Inflammatory macrophage (primary cell): Measurements from ENCODE around the gene CCDC85A.

Experiments used
- DNase-seq, 2 donors: peaks; one replicate each; pipeline ENCODE4 v3.0.0-alpha.2; 2020 to 2022

The CCDC85A gene

DNA sequence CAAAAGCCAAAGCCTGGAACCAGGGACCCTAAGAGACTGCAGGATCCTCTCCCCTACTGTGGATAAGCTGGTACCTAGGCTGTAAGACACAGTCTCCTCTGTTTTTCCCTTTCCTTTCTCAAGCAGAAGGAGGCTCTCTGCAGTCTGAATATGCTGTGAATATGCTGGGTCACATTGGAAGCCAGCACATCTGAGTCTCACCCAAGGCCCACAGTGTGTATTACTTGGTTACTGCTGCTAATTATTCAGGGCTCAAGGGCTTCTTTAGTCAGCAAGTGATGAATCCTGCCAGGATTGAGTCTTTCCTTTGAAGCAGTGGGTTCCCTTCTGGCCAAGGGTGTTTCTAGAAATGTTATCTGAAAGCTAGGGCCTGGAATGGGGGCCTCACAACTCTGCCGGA is 60.7 kb downstream of the CCDC85A start:
- no peak for DNase-seq

DNA sequence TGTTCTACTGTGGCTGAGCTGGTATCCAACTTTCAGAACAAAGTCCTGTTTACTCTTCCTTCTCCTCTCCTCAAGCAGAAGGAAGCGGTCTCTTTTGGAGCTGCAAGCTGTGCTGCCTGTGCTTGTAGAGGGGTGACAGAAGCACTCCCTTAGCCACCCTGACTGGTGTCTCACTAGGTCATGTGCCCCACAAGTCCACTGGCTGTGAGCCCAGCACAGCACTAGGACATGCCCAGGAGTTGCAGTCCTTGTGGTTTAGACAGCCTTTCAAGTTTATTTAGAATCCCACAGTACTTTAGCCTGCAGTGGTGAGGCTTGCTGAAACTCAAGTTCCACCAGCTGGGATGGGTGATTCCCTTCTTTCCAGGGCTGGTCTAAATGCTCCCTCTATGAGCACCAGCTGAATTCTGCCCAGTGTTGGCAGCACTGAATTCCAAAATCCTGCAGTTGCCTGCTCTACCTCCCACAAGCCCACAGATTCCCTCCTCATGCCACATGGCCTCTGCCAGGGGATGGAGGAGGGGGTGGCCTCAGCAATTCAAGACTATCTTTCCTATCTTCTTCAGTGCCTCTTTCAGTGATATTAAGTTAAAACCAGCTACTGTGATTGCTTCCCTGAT is 61.2 kb downstream of the CCDC85A start:
- no peak for DNase-seq

DNA sequence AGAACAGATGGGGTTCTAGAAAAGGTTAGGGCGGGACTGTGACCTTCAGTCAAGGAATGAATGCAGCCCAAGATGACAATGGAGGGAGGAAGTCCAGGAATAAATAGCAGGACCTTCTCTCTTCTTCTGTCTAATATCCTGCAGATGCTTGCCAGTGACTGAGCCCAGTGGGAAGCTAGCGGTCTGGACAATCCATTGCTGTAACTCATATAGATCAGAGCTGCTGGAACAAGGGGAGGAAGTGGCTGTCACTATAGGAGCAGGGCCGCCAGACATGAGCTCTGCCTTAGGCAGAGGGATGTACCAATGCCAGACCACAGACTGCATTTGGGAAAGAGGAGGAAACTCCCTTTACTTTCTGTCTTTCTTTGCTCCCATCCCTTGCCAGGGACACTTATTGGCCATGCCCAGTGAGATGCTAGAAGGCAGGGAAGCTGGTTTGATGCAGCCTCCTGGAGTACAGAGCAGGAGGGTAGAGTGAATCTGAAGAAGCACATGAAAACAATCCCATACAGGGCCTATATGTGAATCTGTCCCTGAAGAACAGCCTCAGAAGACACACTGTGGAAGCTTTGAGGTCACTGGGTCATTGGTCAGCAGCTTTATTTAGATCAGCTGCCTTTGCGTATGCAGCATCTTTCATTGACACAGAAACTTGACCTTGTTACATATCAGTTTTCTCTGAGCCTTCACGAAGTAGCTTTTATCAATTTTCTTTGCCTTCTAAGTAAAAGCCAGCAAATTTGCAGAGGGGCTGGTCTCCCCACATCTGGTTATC is 65.4 kb downstream of the CCDC85A start:
- DNase-seq = no peak

DNA sequence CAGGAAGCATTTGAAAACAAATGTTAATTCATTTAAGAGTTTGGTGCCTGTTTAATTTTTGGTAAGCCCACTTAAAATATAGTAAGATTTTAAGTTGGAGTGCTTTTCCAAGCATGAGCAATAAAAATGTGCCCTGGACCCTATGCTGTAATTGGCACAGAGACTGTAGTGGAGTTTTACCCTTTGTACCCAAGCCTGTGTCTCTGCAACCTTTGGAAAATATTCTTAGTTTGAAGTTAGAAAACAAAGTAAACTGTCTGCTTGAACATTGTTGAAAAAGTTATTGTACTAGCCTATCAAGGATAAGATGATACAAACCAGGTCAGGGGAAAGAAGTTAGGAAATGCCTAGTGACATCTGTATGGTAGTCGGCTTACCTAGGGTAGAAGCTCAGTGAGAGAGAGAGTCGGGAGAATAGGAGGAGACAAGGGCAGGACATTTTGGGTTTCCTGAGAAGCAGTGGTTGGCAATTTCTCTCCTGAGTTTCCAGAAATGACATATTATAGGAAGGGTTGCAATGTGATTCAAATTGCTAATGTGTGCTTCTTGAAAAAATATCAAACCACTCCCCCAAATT is 66.5 kb downstream of the CCDC85A start:
- DNase-seq = no peak

DNA sequence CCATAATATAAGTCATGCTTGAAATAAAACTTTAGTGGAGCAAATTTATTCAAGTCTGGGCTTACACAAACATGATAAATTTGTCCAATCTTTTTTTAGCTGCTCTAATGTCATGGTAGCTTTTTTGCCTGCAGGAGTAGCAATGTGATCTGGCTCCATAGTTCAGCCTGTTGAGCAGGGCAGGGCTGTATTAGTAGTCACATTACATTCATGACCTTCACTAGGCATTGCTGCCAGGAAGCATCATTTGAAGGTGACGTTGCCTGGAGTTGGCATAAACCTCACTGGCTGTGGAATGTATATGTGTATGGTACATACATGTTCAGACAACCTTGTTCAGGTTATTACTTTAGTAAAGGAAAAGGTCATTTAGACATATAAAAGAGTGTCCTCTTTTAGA is 76.6 kb downstream of the CCDC85A start:
- DNase-seq = no peak

DNA sequence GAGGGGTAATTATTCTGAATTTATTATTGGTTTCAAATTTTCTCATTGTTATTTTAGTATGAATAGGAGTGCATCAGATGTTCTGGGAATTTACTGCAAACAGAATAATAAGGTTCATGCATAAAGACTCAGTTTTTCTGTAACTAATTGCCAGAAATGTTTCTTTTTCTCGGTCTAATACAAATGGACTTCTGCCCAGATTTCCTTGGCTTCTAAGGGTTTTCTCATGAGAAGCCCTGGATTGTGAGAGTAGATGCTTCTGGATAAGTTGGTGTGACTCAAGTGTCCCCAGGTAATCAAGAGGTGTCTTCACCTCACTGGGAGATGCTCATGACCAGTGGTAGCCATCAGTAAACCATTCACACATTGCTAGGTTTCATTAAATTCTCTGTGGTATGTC is 78.5 kb downstream of the CCDC85A start:
- no peak for DNase-seq

DNA sequence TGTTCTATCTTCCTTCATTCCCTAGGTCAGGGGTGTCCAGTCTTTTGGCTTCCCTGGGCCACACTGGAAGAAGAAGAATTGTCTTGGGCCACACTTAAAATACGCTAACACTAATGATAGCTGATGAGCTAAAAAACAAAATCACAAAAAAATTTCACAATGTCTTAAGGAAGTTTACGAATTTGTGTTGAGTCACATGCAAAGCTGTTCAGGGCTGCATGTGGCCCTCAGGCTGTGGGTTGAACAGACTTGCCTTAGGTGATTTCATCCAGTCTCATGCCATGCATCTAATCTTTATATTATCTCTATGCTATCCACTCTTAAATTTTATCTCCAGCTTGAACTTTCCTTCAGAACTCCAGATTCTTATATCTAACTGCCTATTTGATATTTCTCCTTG is 80.1 kb downstream of the CCDC85A start:
- DNase-seq = no peak

DNA sequence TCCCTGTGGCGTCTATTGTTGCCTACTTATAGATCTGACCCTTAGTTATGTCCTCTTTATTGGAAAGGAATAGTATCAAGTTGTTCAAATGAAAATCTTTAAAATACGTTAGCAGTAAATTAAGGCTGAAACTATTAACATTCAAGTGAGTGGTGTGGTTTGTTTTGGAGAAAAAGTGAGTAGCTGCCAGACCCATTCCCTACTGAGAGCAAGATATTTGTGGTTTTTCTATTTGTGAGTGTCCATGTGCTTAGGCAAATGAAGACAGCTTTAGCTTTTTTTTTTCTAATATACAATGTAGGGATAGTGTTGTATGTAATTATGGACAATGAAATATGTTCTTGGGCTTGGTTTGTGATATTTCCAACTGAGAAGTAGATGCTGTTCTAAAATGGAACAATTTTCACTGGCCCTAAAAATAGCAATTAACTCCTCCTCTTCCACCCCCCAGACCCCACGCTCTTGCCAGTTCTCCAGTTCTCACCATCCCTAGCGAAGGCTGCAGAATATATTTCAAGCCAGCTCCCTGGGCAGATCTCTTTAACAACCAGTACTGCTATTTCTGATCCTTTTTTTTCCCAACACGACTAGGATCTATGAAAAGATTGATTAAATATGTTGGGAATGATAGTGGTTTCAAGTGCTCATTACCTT is 83.1 kb downstream of the CCDC85A start:
- no peak for DNase-seq

DNA sequence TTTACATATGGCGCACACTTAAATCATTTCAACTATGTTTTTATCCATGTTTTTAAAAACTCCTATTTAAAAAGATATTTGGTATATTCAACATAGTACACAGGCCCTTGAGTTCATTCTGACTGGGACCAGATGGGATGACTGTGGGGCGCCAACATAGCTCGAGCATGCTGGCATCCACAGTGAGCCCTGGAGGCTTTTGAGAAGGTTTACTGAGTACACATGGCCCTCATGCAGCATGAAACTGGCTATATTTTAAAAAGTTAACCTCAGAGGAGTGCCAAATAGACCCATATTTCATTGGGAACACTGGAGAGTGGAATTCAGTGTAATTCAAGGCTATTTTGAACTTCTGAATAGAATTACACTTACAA is 83.6 kb downstream of the CCDC85A start:
- DNase-seq = no peak

DNA sequence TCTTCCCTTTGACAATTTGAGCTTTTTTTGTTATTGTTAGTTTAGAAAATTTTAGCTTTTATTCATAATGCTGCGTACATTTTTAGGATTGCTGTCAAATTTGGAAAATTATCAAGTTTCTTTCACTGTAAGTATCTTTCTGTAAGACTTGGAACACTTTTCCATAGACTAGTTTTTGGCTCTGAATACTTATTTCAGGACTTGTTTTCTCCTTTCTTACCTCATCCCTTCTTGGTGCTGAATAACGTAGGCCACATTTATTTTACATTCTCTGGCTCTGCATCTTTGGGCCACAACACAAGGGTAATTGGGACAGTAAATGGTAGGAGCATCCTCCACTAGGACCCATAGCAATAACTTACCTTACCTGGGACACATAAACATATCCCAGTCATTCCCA is 85.1 kb downstream of the CCDC85A start:
- DNase-seq = no peak

DNA sequence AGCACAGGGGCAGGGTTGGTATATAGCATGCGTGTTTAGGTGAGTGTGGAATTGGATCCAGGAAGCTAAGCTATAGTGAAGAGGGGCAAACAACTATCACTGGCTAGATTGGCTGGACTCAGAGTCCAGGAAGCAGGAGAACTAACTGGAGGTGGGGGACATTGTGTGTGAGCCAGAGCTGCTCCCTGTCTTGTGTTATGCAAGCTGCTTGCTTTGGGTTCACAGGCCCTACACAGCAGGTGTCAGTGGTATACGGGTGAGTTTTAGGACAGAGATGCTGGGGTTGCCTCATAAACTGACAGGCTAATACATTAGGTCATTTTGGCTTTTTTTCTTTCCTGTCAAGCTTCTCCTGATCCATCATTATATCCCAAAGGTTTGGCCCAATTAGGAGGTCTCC is 87.5 kb downstream of the CCDC85A start:
- DNase-seq = no peak

DNA sequence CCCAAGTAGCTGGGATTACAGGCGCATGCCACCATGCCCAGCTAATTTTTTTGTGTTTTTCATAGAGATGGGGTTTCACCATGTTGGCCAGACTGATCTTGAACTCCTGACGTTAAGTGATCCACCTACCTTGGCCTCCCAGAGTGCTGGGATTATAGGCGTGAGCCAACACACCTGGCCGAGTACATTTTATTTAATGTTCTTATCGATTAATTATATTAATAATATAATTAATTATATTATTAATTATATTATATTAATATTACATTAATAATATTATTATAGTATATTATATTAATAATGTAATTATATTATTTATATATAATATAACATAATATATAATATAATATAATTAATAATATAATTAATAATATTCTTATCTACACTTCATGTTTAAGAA is 101.4 kb downstream of the CCDC85A start:
- no peak for DNase-seq

DNA sequence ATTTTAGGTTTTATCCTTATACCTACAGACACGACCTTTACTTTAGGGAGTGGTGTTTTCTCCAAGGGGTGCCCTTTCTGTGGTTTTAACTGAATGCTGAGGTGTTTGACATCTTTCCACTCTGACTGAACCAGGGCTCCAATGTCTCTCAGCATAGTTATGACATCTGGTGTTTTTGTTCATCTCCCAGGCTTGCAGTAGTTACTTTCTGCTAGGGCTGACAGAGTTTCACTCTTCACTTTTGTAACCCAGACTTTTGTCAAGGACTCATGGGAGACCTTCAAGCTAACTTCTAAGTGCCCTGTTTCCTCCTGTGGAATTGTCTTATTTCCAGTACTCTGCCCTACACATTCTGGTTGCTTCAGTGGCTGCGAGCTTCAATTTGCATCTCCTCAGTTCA is 103.1 kb downstream of the CCDC85A start:
- DNase-seq = no peak

DNA sequence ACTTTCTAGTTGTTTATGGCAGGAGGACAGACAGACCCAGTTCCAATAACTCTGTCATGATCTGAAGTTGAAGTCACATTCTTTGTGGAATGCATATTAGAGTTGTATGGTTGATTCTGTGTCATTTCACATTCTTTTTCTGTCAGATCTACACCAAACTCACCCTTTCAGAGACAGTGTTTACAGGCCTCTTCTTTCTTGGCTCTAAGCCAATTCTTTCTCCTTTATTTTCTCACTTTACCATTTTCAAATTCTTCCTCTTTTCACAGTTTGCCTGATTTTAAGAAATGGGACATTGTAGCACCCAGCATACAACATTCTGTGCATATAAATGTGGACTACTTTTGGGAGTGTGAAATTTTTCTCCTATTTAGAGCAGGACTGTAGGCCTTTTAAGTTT is 103.7 kb downstream of the CCDC85A start:
- no peak for DNase-seq

DNA sequence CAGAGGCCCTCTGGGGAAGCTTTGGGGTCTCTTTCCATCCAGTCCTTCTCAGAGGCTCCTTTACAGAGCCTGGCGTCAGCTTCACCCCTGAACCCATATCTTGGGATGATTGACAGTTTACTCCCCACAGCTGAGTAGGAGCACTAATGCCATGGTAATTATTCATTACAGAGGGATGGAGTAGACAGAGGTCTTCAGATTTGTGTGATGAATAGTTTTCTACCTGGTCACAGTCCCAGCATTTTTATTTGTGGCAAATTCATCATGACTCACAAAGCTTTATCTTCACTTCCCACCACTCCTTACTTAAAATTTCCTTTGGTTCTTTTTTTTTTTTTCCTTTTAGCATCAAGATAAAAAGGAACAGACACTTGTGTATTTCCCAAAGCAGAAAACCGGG is 104.2 kb downstream of the CCDC85A start:
- no peak for DNase-seq

DNA sequence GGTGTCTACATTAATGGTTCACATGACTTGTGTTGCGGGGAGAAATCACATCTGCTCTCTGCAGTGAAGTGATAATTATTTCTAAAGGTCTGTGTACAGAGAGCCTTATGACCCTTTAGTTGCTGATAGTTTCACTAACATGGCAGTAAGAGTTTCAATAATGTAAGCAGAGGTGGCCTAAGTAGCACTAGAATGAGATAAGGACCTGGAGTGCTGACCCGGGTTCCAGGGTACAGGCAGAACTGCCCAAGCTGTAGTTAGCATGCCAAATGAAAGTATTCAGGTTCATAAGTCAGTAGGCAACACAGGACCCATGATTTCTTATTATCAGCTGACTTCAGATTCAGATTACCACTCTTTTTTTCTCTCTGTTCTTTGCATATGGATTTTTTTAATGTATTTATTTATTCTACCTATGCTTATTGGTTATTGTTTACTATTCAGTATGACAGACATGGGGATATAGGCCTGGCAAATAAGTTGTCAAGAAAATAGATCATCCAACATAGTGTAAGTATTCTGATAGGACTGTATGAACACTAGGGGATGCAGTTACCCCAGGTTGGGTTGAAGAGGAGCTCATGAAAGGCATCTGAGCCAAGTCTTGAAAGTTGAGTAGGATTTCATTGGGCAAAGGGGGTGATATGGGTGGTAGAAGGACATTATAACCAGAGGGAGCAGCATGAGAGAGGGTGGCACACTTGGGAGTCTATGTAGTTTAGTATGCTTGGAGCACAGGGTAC is 105.2 kb downstream of the CCDC85A start:
- no peak for DNase-seq

DNA sequence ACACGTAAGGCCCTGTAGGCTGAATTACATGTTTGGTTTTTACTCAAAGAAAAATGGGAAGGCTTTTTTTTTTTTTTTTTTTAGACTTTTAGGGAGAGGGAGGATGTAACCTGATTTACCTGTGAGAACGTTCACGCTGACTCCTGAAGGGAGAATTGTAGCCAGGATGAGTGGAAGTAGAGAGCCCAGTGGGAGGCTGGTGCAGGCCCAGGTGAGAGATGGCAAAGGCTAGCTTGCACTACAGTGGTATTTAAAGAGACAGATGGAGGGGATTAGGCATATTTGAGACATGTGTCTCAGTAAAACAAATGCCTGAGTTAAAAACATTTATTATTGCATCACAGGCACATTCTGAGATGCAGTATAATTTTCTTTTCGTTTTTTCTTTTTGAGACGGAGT is 107.9 kb downstream of the CCDC85A start:
- no peak for DNase-seq

DNA sequence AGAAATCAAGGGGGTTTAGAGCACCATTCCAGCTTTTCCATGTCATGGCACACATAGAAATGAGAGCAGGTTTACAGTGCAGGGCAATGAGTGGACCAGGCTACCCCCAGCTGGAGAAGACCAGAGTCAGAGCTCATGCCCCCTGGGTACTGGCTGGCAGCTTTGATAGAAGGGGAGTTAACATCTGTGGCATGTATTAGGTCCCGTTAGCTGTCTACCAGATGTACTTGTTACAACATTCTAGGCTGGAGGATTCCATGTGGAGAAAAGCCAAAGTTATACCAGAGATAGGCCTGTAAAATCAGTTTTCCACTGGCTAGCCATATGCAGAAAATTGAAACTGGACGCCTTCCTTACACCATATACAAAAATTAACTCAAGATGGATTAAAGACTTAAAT is 109.2 kb downstream of the CCDC85A start:
- DNase-seq = no peak

DNA sequence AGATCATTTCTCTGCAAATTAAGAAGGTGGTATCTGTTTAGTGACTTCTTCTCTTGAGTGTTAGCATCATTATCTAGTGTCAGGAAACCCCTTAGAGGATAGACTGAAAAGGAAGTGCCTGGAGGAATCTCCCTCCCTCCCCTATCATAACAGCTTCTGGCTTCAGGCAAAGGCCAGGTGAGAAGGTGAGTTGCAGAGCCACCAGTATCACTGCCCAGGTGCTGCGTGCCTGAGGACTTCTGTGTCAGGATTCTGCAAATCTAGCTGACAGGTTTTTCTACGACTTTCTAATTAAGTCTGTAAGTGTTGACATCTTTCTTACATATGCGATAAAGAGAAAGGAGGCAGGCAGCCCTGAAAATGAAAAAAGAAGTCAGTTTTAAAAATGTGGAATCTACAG is 111.9 kb downstream of the CCDC85A start:
- DNase-seq = no peak

DNA sequence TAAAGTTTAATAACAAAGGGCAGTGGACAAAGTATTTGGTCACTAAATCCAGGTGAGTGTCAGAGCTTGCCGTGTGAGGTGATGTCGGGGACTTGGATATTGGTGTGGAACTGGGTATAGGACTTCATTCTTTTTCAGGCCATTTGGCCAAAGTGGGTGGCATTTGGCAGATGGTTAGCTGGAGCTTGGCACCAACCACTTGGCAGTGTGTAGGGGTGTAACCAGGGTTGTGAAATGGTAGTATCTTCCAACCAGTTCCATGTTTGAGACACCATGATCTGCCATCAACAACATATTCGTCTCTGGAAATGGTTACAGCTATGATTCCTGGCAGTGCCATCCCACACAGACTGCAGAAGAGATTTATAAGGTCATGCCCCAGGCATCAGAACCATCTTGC is 113.9 kb downstream of the CCDC85A start:
- DNase-seq = no peak

DNA sequence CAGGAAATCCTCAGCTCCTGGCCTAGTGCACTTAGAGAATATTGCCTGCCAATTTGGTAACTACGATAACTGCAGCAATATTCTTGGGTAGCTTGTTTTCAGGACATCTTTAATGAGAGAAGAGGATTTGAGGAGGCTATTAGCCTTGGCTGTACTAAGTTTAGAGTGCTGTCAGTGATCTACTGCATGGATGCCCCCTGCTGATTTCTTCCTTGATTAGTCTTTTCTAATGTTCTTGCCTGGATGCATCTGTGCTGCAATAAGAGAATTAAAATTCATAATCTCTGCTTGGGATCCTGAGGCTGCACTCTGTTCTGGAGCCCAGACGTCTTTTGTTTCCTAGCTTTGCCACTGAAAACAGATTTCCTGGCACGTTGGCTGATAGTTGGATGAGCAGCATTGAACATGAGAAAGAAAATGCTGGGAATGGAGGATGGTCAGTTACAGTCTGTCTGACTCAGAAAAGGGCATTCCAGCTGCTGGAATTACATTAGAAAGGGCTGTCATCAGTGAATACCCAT is 115.4 kb downstream of the CCDC85A start:
- DNase-seq = no peak

DNA sequence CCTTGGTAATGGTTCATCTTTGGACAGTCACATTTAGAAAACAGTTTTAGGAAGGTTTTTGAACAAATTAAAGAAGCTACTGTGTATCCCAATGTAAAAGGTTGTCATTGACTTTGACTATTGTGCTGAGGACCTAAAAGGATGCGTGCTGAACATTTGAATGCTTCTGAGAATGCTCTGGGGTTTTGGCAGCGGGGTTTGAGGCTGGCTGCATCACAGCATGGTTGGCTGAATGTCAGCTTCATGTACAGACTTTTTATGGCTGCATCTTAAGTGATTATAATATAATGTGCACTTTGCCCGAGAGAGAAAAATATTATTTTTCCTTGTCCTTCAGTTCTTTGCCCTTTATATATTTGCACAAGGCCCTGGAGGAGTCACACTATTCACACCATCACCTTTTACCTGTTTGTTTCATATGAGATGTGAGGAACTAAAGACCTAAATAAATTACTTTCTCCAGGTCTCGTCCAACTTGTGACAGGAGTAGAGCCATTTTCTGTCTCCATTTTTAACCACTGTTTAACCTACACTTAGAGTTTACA is 125.9 kb downstream of the CCDC85A start:
- no peak for DNase-seq

DNA sequence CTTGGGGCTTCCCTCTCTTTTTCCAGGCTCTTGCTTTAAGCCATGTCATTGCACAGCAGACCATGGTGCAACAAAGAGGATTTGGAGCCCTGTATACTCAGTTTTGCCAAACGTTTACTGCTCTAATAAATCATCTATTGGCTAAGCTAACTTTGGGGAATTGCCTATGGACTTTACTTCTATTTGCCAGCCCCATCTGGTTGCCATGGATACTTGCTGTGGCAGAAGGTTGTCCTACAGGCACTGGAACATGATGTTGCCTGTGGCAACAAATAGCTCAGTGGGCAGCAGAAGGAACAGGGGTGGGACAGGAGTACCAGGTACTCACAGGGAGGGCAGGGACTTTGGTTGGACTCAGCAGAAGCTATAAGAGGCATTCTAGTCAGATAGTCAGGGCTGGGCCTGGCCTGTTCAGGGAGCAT is 129.7 kb downstream of the CCDC85A start:
- no peak for DNase-seq
